WTC11 (cell line): ENCODE data around the gene INTS11. TPM values are rescaled to one million over a fixed set of nuclear protein-coding genes. Genes with fewer than 3 reads are reported as not detected.

ENCODE experiments used
- ATAC-seq: fragments of 200-7000 bp; cut with Tn5 transposase; 2 replicates; pipeline ENCODE4 v1.10.0; 2021; ENCODE audit warnings: mild to moderate bottlenecking, moderate library complexity
- CTCF ChIA-PET: fragments of 300-600 bp; sonication (Branson Sonifier 250); formaldehyde crosslinking; loops from one replicate; lab custom pipeline; 2021; ENCODE audit warnings: antibody characterized with exemption; lab: Charles Lee
- POLR2A ChIA-PET: fragments of 350-600 bp; sonication (Branson Sonifier 250); formaldehyde crosslinking; loops from one replicate; lab custom pipeline; 2021; ENCODE audit warnings: antibody characterized with exemption; lab: Charles Lee
- DNase-seq: peaks from one replicate; pipeline ENCODE4 v3.0.0; 2021; ENCODE audit warnings: low spot score
- H3K27ac Mint-ChIP-seq: 2 replicates; pipeline ENCODE4 v1.8.0; 2021; ENCODE audit warnings: mixed read lengths
- H3K27me3 Mint-ChIP-seq: 2 replicates; pipeline ENCODE4 v1.8.0; 2021; ENCODE audit warnings: low read depth, mild to moderate bottlenecking, moderate library complexity, mixed read lengths
- H3K36me3 Mint-ChIP-seq: 2 replicates; pipeline ENCODE4 v1.8.0; 2021; ENCODE audit warnings: mixed read lengths
- H3K4me1 Mint-ChIP-seq: 2 replicates; pipeline ENCODE4 v1.8.0; 2022; ENCODE audit warnings: mixed read lengths
- H3K4me3 Mint-ChIP-seq: 2 replicates; pipeline ENCODE4 v1.8.0; 2021; ENCODE audit warnings: mild to moderate bottlenecking, moderate library complexity, mixed read lengths
- H3K9me3 Mint-ChIP-seq: 2 replicates; pipeline ENCODE4 v1.8.0; 2021; ENCODE audit warnings: mixed read lengths
- CREM ChIP-seq: sonication (generic); formaldehyde crosslinking; IDR thresholded peaks from 2 replicates; pipeline ENCODE4 v1.8.1; 2022; ENCODE audit warnings: mild to moderate bottlenecking, missing genetic modification reagents, moderate library complexity
- EMX1 ChIP-seq: fragments of 250-450 bp; sonication (Bioruptor Pico); IDR thresholded peaks from 2 replicates; pipeline ENCODE4 v1.8.0; 2021; ENCODE audit warnings: mild to moderate bottlenecking
- ESRRA ChIP-seq: sonication (generic); formaldehyde crosslinking; IDR thresholded peaks from 2 replicates; pipeline ENCODE4 v1.8.1; 2022; ENCODE audit warnings: mild to moderate bottlenecking, missing genetic modification reagents, borderline replicate concordance
- ETV6 ChIP-seq: sonication (generic); formaldehyde crosslinking; IDR thresholded peaks from 2 replicates; pipeline ENCODE4 v1.8.1; 2022; ENCODE audit warnings: mild to moderate bottlenecking, missing genetic modification reagents
- GABPB1 ChIP-seq: sonication (generic); formaldehyde crosslinking; IDR thresholded peaks from 2 replicates; pipeline ENCODE4 v1.8.1; 2023; ENCODE audit warnings: mild to moderate bottlenecking, missing genetic modification reagents
- GTF2I ChIP-seq: fragments of 250-450 bp; sonication (Bioruptor Pico); conservative IDR thresholded peaks from 2 replicates; pipeline ENCODE4 v1.4.0; 2021; ENCODE audit warnings: mild to moderate bottlenecking
- KAT7 ChIP-seq: sonication (generic); formaldehyde crosslinking; IDR thresholded peaks from 2 replicates; pipeline ENCODE4 v1.8.1; 2023; ENCODE audit warnings: missing genetic modification reagents, mild to moderate bottlenecking, borderline replicate concordance
- NR3C1 ChIP-seq: sonication (generic); formaldehyde crosslinking; conservative IDR thresholded peaks from 2 replicates; pipeline ENCODE4 v1.8.1; 2023; ENCODE audit warnings: low read depth, mild to moderate bottlenecking, missing genetic modification reagents
- RORB ChIP-seq: fragments of 250-450 bp; sonication (Bioruptor Pico); IDR thresholded peaks from 2 replicates; pipeline ENCODE4 v1.9.0; 2021; ENCODE audit warnings: mild to moderate bottlenecking
- SOX15 ChIP-seq: fragments of 250-450 bp; sonication (Bioruptor Pico); IDR thresholded peaks from 2 replicates; pipeline ENCODE4 v1.9.0; 2021; ENCODE audit warnings: mild to moderate bottlenecking
- TEAD4 ChIP-seq: sonication (generic); formaldehyde crosslinking; IDR thresholded peaks from 2 replicates; pipeline ENCODE4 v1.8.0; 2022; ENCODE audit warnings: mild to moderate bottlenecking, missing genetic modification reagents
- ZNF138 ChIP-seq: sonication (generic); formaldehyde crosslinking; conservative IDR thresholded peaks from 2 replicates; pipeline ENCODE4 v1.8.1; 2022; ENCODE audit warnings: mild to moderate bottlenecking, moderate library complexity, missing genetic modification reagents
- ZNF423 ChIP-seq: fragments of 250-450 bp; sonication (Bioruptor Pico); IDR thresholded peaks from 2 replicates; pipeline ENCODE4 v2.1.2; 2022; ENCODE audit warnings: mild to moderate bottlenecking, moderate library complexity
- total RNA-seq: library from RNA; stranded (reverse); gene quantifications from 3 replicates; pipeline ENCODE4 v1.2.3, GENCODE V29; 2021
- TF ChIP-seq, protein P1 (sequence below): sonication (generic); formaldehyde crosslinking; IDR thresholded peaks from 2 replicates; pipeline ENCODE4 v1.8.0; 2022; ENCODE audit warnings: mild to moderate bottlenecking, missing genetic modification reagents
- TF ChIP-seq, protein P2 (sequence below): sonication (generic); formaldehyde crosslinking; IDR thresholded peaks from 2 replicates; pipeline ENCODE4 v1.8.1; 2022; ENCODE audit warnings: mild to moderate bottlenecking, moderate library complexity, missing genetic modification reagents
- TF ChIP-seq, protein P3 (sequence below): sonication (generic); formaldehyde crosslinking; IDR thresholded peaks from 2 replicates; pipeline ENCODE4 v1.8.1; 2023; ENCODE audit warnings: mild to moderate bottlenecking, missing genetic modification reagents, moderate library complexity
- TF ChIP-seq, protein P4 (sequence below): fragments of 250-450 bp; sonication (Bioruptor Pico); IDR thresholded peaks from 2 replicates; pipeline ENCODE4 v2.1.2; 2022; ENCODE audit warnings: mild to moderate bottlenecking, moderate library complexity
- TF ChIP-seq, protein P5 (sequence below): sonication (generic); formaldehyde crosslinking; IDR thresholded peaks from 2 replicates; pipeline ENCODE4 v1.8.0; 2022; ENCODE audit warnings: missing genetic modification reagents
- TF ChIP-seq, protein P6 (sequence below): sonication (generic); formaldehyde crosslinking; IDR thresholded peaks from 2 replicates; pipeline ENCODE4 v1.8.1; 2022; ENCODE audit warnings: missing genetic modification reagents, borderline replicate concordance
- TF ChIP-seq, protein P7 (sequence below): sonication (generic); formaldehyde crosslinking; IDR thresholded peaks from 2 replicates; pipeline ENCODE4 v1.8.1; 2022; ENCODE audit warnings: low read depth, mild to moderate bottlenecking, moderate library complexity, missing genetic modification reagents, borderline replicate concordance
- TF ChIP-seq, protein P8 (sequence below): sonication (generic); formaldehyde crosslinking; conservative IDR thresholded peaks from 2 replicates; pipeline ENCODE4 v1.8.1; 2023; ENCODE audit warnings: mild to moderate bottlenecking, low read depth, missing genetic modification reagents, moderate library complexity

Gene INTS11
- total RNA-seq, 1 experiment from 2014 or later: 170 TPM

DNA sequence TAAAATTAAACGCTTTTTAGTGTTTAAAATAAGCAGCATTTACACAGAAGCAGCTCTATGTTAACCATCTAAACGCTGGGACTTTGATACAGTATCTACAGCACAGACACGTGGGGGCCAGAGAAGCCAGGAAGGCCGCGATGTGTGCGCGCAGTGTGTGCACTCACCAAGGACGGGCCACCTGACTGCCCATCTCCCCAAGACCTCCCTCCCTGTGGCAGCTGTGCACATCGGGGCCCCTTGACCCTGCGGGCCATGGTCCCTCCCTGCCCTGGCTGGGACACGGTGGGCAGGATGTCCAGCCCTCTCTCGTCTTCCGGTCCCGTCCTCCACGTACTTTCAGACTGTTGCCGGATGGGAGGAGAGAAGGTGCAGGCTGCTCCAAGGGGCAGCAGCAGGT lies 10.8 kb upstream of the INTS11 start:
- ChIA-PET CTCF (interaction anchor here (1.3 kb wide), 1 partner anchor 43 kb away, joined by 6 read pairs; no protein-coding TSS in a partner anchor), POLR2A (no interaction called here)
- ATAC-seq (no peak), DNase-seq (no peak)
- Mint-ChIP-seq H3K4me1 (no peaks in the 10 kb centered on the region), H3K27ac (no peak overlapping the region), H3K4me3 (no peak overlapping the region), H3K9me3 (no peaks in the 10 kb centered on the region), H3K27me3 (no peaks in the 10 kb centered on the region), H3K36me3 (peaks cover 4% of the 10 kb centered on the region)
- TF ChIP-seq ZNF423: no peak
- no peak for TF ChIP-seq EMX1 (CRISPR knock-in tag)
- TF ChIP-seq, protein P1, sequence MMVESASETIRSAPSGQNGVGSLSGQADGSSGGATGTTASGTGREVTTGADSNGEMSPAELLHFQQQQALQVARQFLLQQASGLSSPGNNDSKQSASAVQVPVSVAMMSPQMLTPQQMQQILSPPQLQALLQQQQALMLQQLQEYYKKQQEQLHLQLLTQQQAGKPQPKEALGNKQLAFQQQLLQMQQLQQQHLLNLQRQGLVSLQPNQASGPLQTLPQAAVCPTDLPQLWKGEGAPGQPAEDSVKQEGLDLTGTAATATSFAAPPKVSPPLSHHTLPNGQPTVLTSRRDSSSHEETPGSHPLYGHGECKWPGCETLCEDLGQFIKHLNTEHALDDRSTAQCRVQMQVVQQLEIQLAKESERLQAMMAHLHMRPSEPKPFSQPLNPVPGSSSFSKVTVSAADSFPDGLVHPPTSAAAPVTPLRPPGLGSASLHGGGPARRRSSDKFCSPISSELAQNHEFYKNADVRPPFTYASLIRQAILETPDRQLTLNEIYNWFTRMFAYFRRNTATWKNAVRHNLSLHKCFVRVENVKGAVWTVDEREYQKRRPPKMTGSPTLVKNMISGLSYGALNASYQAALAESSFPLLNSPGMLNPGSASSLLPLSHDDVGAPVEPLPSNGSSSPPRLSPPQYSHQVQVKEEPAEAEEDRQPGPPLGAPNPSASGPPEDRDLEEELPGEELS (CRISPR knock-in tag): no peak
- TF ChIP-seq, protein P2, sequence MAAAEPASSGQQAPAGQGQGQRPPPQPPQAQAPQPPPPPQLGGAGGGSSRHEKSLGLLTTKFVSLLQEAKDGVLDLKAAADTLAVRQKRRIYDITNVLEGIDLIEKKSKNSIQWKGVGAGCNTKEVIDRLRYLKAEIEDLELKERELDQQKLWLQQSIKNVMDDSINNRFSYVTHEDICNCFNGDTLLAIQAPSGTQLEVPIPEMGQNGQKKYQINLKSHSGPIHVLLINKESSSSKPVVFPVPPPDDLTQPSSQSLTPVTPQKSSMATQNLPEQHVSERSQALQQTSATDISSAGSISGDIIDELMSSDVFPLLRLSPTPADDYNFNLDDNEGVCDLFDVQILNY (CRISPR knock-in tag): no peak
- no peak for TF ChIP-seq SOX15 (CRISPR knock-in tag)
- no peak for TF ChIP-seq ESRRA (CRISPR knock-in tag)
- TF ChIP-seq, protein P3, sequence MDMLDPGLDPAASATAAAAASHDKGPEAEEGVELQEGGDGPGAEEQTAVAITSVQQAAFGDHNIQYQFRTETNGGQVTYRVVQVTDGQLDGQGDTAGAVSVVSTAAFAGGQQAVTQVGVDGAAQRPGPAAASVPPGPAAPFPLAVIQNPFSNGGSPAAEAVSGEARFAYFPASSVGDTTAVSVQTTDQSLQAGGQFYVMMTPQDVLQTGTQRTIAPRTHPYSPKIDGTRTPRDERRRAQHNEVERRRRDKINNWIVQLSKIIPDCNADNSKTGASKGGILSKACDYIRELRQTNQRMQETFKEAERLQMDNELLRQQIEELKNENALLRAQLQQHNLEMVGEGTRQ: no peak
- no peak for TF ChIP-seq RORB (CRISPR knock-in tag)
- no peak for TF ChIP-seq ZNF138 (CRISPR knock-in tag)
- TF ChIP-seq, protein P4, sequence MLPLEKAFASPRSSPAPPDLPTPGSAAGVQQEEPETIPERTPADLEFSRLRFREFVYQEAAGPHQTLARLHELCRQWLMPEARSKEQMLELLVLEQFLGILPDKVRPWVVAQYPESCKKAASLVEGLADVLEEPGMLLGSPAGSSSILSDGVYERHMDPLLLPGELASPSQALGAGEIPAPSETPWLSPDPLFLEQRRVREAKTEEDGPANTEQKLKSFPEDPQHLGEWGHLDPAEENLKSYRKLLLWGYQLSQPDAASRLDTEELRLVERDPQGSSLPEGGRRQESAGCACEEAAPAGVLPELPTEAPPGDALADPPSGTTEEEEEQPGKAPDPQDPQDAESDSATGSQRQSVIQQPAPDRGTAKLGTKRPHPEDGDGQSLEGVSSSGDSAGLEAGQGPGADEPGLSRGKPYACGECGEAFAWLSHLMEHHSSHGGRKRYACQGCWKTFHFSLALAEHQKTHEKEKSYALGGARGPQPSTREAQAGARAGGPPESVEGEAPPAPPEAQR (CRISPR knock-in tag): no peak
- TF ChIP-seq KAT7 (CRISPR knock-in tag): no peak
- no peak for TF ChIP-seq CREM (CRISPR knock-in tag)
- TF ChIP-seq, protein P5, sequence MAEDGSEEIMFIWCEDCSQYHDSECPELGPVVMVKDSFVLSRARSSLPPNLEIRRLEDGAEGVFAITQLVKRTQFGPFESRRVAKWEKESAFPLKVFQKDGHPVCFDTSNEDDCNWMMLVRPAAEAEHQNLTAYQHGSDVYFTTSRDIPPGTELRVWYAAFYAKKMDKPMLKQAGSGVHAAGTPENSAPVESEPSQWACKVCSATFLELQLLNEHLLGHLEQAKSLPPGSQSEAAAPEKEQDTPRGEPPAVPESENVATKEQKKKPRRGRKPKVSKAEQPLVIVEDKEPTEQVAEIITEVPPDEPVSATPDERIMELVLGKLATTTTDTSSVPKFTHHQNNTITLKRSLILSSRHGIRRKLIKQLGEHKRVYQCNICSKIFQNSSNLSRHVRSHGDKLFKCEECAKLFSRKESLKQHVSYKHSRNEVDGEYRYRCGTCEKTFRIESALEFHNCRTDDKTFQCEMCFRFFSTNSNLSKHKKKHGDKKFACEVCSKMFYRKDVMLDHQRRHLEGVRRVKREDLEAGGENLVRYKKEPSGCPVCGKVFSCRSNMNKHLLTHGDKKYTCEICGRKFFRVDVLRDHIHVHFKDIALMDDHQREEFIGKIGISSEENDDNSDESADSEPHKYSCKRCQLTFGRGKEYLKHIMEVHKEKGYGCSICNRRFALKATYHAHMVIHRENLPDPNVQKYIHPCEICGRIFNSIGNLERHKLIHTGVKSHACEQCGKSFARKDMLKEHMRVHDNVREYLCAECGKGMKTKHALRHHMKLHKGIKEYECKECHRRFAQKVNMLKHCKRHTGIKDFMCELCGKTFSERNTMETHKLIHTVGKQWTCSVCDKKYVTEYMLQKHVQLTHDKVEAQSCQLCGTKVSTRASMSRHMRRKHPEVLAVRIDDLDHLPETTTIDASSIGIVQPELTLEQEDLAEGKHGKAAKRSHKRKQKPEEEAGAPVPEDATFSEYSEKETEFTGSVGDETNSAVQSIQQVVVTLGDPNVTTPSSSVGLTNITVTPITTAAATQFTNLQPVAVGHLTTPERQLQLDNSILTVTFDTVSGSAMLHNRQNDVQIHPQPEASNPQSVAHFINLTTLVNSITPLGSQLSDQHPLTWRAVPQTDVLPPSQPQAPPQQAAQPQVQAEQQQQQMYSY (CRISPR knock-in tag): no peak
- no peak for TF ChIP-seq GTF2I (CRISPR knock-in tag)

DNA sequence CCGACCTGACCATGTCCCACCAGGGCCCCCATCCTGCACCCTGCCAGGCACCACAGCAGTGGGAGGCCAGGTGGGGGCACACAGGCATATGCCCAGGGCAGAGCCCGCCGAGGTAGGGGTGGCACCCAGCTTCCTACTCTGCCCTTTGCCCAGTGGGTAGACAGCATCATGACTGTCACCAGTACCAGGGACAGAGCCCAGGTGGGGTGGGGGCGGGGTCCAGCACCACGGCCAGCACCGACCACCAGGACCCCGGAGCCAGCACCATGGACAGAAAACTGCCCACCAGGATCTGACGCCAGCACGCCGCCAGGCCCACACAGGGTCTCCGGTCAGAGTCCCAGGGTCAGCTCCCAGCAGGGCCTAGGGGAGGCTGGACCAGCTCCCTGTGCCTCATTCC lies 10.4 kb upstream of the INTS11 start:
- ChIA-PET POLR2A (no interaction called here), CTCF (interaction anchor here (1.3 kb wide), 1 partner anchor 43 kb away, joined by 6 read pairs; no protein-coding TSS in a partner anchor)
- H3K4me3 Mint-ChIP-seq: no peak overlapping the region
- no peaks in the 10 kb centered on the region for H3K4me1 Mint-ChIP-seq
- peaks cover 3% of the 10 kb centered on the region for H3K36me3 Mint-ChIP-seq
- no peak overlapping the region for H3K27ac Mint-ChIP-seq
- ATAC-seq (peak; percentile 44), DNase-seq (peak; percentile 83)
- peaks cover 2% of the 10 kb centered on the region for H3K9me3 Mint-ChIP-seq
- H3K27me3 Mint-ChIP-seq: no peaks in the 10 kb centered on the region
- TF ChIP-seq, protein P6, sequence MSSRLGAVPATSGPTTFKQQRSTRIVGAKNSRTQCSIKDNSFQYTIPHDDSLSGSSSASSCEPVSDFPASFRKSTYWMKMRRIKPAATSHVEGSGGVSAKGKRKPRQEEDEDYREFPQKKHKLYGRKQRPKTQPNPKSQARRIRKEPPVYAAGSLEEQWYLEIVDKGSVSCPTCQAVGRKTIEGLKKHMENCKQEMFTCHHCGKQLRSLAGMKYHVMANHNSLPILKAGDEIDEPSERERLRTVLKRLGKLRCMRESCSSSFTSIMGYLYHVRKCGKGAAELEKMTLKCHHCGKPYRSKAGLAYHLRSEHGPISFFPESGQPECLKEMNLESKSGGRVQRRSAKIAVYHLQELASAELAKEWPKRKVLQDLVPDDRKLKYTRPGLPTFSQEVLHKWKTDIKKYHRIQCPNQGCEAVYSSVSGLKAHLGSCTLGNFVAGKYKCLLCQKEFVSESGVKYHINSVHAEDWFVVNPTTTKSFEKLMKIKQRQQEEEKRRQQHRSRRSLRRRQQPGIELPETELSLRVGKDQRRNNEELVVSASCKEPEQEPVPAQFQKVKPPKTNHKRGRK: peak; percentile 97
- TF ChIP-seq ZNF138 (CRISPR knock-in tag) (peak; percentile 97), TEAD4 (CRISPR knock-in tag) (peak; percentile 100), GABPB1 (CRISPR knock-in tag) (no peak; the same call in 1 of the 2 replicates), NR3C1 (peak; percentile 100), ETV6 (CRISPR knock-in tag) (peak; percentile 99)
- TF ChIP-seq, protein P7, sequence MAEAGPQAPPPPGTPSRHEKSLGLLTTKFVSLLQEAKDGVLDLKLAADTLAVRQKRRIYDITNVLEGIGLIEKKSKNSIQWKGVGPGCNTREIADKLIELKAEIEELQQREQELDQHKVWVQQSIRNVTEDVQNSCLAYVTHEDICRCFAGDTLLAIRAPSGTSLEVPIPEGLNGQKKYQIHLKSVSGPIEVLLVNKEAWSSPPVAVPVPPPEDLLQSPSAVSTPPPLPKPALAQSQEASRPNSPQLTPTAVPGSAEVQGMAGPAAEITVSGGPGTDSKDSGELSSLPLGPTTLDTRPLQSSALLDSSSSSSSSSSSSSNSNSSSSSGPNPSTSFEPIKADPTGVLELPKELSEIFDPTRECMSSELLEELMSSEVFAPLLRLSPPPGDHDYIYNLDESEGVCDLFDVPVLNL (CRISPR knock-in tag): peak; percentile 99
- TF ChIP-seq, protein P8, sequence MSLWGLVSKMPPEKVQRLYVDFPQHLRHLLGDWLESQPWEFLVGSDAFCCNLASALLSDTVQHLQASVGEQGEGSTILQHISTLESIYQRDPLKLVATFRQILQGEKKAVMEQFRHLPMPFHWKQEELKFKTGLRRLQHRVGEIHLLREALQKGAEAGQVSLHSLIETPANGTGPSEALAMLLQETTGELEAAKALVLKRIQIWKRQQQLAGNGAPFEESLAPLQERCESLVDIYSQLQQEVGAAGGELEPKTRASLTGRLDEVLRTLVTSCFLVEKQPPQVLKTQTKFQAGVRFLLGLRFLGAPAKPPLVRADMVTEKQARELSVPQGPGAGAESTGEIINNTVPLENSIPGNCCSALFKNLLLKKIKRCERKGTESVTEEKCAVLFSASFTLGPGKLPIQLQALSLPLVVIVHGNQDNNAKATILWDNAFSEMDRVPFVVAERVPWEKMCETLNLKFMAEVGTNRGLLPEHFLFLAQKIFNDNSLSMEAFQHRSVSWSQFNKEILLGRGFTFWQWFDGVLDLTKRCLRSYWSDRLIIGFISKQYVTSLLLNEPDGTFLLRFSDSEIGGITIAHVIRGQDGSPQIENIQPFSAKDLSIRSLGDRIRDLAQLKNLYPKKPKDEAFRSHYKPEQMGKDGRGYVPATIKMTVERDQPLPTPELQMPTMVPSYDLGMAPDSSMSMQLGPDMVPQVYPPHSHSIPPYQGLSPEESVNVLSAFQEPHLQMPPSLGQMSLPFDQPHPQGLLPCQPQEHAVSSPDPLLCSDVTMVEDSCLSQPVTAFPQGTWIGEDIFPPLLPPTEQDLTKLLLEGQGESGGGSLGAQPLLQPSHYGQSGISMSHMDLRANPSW: 0 out of 2 replicates have a peak, but pooled peaks have one; percentile 98
